ENCODE measurements around the gene SNRNP25.
"Not testable (repeated sequence)": the region's sequence is repeated elsewhere in the genome, so short reads cannot be mapped to it uniquely, and the experiment has no call there.

The SNRNP25 gene

GRCh38 chr16:42069-42457 lies 11.6 kb upstream of the SNRNP25 start:
- no peak for DNase-seq

GRCh38 chr16:42691-43090 lies 10.9 kb upstream of the SNRNP25 start:
- no peak for DNase-seq

GRCh38 chr16:43294-43693 lies 10.3 kb upstream of the SNRNP25 start:
- no peak for DNase-seq

GRCh38 chr16:44655-45054 lies 9.0 kb upstream of the SNRNP25 start:
- no peak for DNase-seq

GRCh38 chr16:45454-45853 lies 8.2 kb upstream of the SNRNP25 start:
- no peak for DNase-seq

GRCh38 chr16:46510-46909 lies 7.1 kb upstream of the SNRNP25 start:
- not testable (repeated sequence) for DNase-seq

- no peak for DNase-seq
Measured at GRCh38 chr16:47234-47633, 6.4 kb upstream of the SNRNP25 start.

GRCh38 chr16:50769-51591 lies 2.6 kb upstream of the SNRNP25 start:
- DNase-seq, result no peak

- DNase-seq, result no peak
Measured at GRCh38 chr16:54237-54581, 581 bp downstream of the SNRNP25 start.

- DNase-seq, result no peak
Measured at GRCh38 chr16:55571-56136, 2.0 kb downstream of the SNRNP25 start.

GRCh38 chr16:56231-56927 lies 2.8 kb downstream of the SNRNP25 start:
- no peak for DNase-seq

- no peak for DNase-seq
Measured at GRCh38 chr16:57711-58110, 4.1 kb downstream of the SNRNP25 start.

- DNase-seq, result no peak
Measured at GRCh38 chr16:58491-59439, 5.1 kb downstream of the SNRNP25 start.

- DNase-seq, result no peak
Measured at GRCh38 chr16:59440-60059, 5.9 kb downstream of the SNRNP25 start.

GRCh38 chr16:60166-60565 lies 6.5 kb downstream of the SNRNP25 start:
- no peak for DNase-seq

- DNase-seq, result no peak
Measured at GRCh38 chr16:60929-61878, 7.6 kb downstream of the SNRNP25 start.

GRCh38 chr16:61879-62281 lies 8.3 kb downstream of the SNRNP25 start:
- no peak for DNase-seq

GRCh38 chr16:62283-62967 lies 8.8 kb downstream of the SNRNP25 start:
- no peak for DNase-seq

- no peak for DNase-seq
Measured at GRCh38 chr16:62968-63391, 9.4 kb downstream of the SNRNP25 start.

GRCh38 chr16:63466-63865 lies 9.8 kb downstream of the SNRNP25 start:
- no peak for DNase-seq

All from CD4-positive, alpha-beta T cell treated with Interleukin-21 for 1 hour (primary cell).